Neural progenitor cell (in vitro differentiated cells): ENCODE measurements around the gene METRN. TPM values are rescaled to one million over a fixed set of nuclear protein-coding genes. Genes with fewer than 3 reads are reported as not detected.
"Not testable (repeated sequence)": the region's sequence is repeated elsewhere in the genome, so short reads cannot be mapped to it uniquely, and the experiment has no call there.

Experiments used
- DNase-seq: peaks from one replicate; pipeline ENCODE4 v3.0.0-alpha.2; 2016; ENCODE audit warnings: low spot score
- H2AFZ ChIP-seq: fragments of 200-600 bp; sonication (generic); replicated peaks from 2 replicates; pipeline ENCODE4 v1.6.1; 2016; ENCODE audit warnings: antibody characterized with exemption
- H3F3A ChIP-seq: fragments of 200-600 bp; sonication (generic); 2 replicates; pipeline ENCODE4 v1.6.1; 2016; ENCODE audit warnings: antibody characterized with exemption, low read depth
- H3K27ac ChIP-seq: fragments of 200-600 bp; sonication (generic); 2 replicates; pipeline ENCODE4 v1.5.1; 2016; ENCODE audit warnings: mild to moderate bottlenecking
- H3K27me3 ChIP-seq: fragments of 200-600 bp; sonication (generic); 2 replicates; pipeline ENCODE4 v1.6.1; 2016; ENCODE audit warnings: mild to moderate bottlenecking, moderate library complexity
- H3K36me3 ChIP-seq: fragments of 200-600 bp; sonication (generic); 2 replicates; pipeline ENCODE4 v1.5.1; 2016
- H3K4me1 ChIP-seq: fragments of 200-600 bp; sonication (generic); 2 replicates; pipeline ENCODE4 v1.6.1; 2016; ENCODE audit warnings: mixed run types
- H3K4me2 ChIP-seq: fragments of 200-600 bp; sonication (generic); 2 replicates; pipeline ENCODE4 v1.6.1; 2016
- H3K4me3 ChIP-seq: fragments of 200-600 bp; sonication (generic); 2 replicates; pipeline ENCODE4 v1.5.1; 2016
- H3K79me2 ChIP-seq: fragments of 200-600 bp; sonication (generic); 2 replicates; pipeline ENCODE4 v1.6.1; 2016; ENCODE audit warnings: low read depth
- H3K9ac ChIP-seq: fragments of 200-600 bp; sonication (generic); 2 replicates; pipeline ENCODE4 v1.6.1; 2016
- H3K9me3 ChIP-seq: fragments of 200-600 bp; sonication (generic); 2 replicates; pipeline ENCODE4 v1.5.1; 2016; ENCODE audit warnings: low read depth
- H4K20me1 ChIP-seq: fragments of 200-600 bp; sonication (generic); 2 replicates; pipeline ENCODE4 v1.6.1; 2016; ENCODE audit warnings: low read depth
- H3K27ac Mint-ChIP-seq: 3 replicates; pipeline ENCODE4 v1.8.0; 2021; ENCODE audit warnings: mixed read lengths
- H3K27me3 Mint-ChIP-seq: 2 replicates; pipeline ENCODE4 v1.8.0; 2022; ENCODE audit warnings: low read depth, mild to moderate bottlenecking, inconsistent platforms, moderate library complexity, mixed read lengths; ENCODE audit not compliant: insufficient read depth
- H3K36me3 Mint-ChIP-seq: 3 replicates; pipeline ENCODE4 v1.8.0; 2021; ENCODE audit warnings: mixed read lengths
- H3K4me1 Mint-ChIP-seq: 3 replicates; pipeline ENCODE4 v1.8.0; 2021; ENCODE audit warnings: mixed read lengths
- H3K4me3 Mint-ChIP-seq: 3 replicates; pipeline ENCODE4 v1.8.0; 2021; ENCODE audit warnings: mild to moderate bottlenecking, moderate library complexity, mixed read lengths
- H3K9me3 Mint-ChIP-seq: 3 replicates; pipeline ENCODE4 v1.8.0; 2020; ENCODE audit warnings: mixed read lengths
- EZH2 ChIP-seq: fragments of 200-600 bp; sonication (generic); IDR thresholded peaks from 2 replicates; pipeline ENCODE4 v1.6.1; 2017; ENCODE audit warnings: antibody characterized with exemption, mild to moderate bottlenecking, moderate library complexity
- EZH2phosphoT487 ChIP-seq: fragments of 200-600 bp; sonication (generic); IDR thresholded peaks from 2 replicates; pipeline ENCODE4 v1.6.1; 2017; ENCODE audit warnings: antibody characterized with exemption
- total RNA-seq: library from RNA; depleted of rRNA; stranded (reverse); fragments of >200 nt; gene quantifications from 2 replicates; pipeline ENCODE4 v1.2.3, GENCODE V29; 2015; ENCODE audit warnings: low replicate concordance
- TF ChIP-seq, protein P1 (sequence below): fragments of 200-600 bp; sonication (generic); IDR thresholded peaks from 2 replicates; pipeline ENCODE4 v1.5.1; 2017; ENCODE audit warnings: antibody characterized with exemption, mild to moderate bottlenecking

Gene METRN
- total RNA-seq, 1 donor from 2014 or later: 24.3 TPM

DNA sequence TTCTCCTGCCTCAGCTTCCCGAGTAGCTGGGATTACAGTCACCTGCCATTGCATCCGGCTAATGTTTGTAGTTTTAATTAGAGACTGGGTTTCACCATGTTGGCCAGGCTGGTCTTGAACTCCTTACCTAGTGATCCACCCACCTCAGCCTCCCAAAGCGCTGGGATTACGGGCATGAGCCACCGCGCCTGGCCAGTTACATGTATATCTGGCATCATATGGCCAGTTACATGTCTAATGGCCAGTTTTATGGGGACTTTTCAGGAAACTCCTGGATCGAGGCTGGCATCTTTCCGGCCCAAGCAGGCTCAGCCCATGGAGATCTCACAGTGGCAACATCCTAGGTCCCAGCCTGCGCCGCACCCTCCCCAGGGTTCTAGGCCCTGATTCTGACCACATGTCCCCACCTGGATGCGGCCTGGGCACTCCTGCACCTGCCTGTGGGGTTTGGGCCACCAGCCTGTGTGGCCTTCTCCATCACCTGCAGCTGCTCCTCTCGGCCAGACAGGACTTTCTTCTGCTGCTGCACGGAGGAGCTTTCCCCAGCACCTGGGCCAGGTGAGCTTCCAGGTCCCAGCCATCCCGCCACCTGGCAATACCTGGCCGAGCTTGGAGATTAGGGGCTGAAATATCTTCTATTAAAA lies 27.2 kb downstream of the METRN start:
- Histone ChIP-seq H3K79me2 (peaks cover 8% of the 10 kb centered on the region), H3K27ac (no peak overlapping the region), H3K4me2 (no peak overlapping the region), H3K4me1 (peaks cover 5% of the 10 kb centered on the region), H3F3A (peaks cover 4% of the 10 kb centered on the region), H3K36me3 (no peaks in the 10 kb centered on the region), H4K20me1 (no peaks in the 10 kb centered on the region), H3K9me3 (no peaks in the 10 kb centered on the region), H2AFZ (no peak overlapping the region), H3K4me3 (no peak overlapping the region), H3K9ac (no peak overlapping the region), H3K27me3 (no peaks in the 10 kb centered on the region)
- H3K4me3 Mint-ChIP-seq: peak overlapping the region; percentile 90
- H3K27me3 Mint-ChIP-seq: peaks cover 3% of the 10 kb centered on the region
- H3K4me1 Mint-ChIP-seq: peaks cover 10% of the 10 kb centered on the region
- no peaks in the 10 kb centered on the region for H3K9me3 Mint-ChIP-seq
- H3K27ac Mint-ChIP-seq: no peak overlapping the region
- peaks cover 2% of the 10 kb centered on the region for H3K36me3 Mint-ChIP-seq
- DNase-seq: no peak
- TF ChIP-seq, protein P1, sequence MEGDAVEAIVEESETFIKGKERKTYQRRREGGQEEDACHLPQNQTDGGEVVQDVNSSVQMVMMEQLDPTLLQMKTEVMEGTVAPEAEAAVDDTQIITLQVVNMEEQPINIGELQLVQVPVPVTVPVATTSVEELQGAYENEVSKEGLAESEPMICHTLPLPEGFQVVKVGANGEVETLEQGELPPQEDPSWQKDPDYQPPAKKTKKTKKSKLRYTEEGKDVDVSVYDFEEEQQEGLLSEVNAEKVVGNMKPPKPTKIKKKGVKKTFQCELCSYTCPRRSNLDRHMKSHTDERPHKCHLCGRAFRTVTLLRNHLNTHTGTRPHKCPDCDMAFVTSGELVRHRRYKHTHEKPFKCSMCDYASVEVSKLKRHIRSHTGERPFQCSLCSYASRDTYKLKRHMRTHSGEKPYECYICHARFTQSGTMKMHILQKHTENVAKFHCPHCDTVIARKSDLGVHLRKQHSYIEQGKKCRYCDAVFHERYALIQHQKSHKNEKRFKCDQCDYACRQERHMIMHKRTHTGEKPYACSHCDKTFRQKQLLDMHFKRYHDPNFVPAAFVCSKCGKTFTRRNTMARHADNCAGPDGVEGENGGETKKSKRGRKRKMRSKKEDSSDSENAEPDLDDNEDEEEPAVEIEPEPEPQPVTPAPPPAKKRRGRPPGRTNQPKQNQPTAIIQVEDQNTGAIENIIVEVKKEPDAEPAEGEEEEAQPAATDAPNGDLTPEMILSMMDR: no peak
- no peak for TF ChIP-seq EZH2phosphoT487
- TF ChIP-seq EZH2: no peak

DNA sequence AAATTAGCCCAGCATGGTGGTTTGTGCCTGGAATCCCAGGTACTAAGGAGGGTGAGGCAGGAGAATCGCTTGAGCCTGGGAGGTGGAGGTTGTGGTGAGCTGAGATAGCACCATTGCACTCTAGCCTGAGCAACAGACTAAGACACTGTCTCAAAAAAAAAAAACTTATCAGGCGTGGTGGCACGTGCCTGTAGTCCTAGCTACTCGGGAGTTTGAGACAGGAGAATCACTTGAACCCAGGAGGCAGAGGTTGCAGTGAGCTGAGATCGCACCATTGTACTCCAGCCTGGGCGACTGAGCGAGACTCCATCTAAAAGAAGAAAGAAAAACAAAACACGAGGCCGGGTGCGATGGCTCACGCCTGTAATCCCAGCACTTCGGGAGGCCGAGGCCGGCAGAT lies 28.0 kb downstream of the METRN start:
- H3K27me3 ChIP-seq, H4K20me1 ChIP-seq, H3F3A ChIP-seq, H3K79me2 ChIP-seq, DNase-seq, H2AFZ ChIP-seq, H3K4me2 ChIP-seq, H3K4me3 Mint-ChIP-seq, H3K36me3 ChIP-seq, H3K9me3 Mint-ChIP-seq, H3K9ac ChIP-seq, H3K27ac ChIP-seq, H3K36me3 Mint-ChIP-seq, H3K4me1 ChIP-seq, H3K27me3 Mint-ChIP-seq, H3K9me3 ChIP-seq, H3K27ac Mint-ChIP-seq, H3K4me3 ChIP-seq: not testable (repeated sequence)
- H3K4me1 Mint-ChIP-seq: peaks cover 10% of the 10 kb centered on the region

DNA sequence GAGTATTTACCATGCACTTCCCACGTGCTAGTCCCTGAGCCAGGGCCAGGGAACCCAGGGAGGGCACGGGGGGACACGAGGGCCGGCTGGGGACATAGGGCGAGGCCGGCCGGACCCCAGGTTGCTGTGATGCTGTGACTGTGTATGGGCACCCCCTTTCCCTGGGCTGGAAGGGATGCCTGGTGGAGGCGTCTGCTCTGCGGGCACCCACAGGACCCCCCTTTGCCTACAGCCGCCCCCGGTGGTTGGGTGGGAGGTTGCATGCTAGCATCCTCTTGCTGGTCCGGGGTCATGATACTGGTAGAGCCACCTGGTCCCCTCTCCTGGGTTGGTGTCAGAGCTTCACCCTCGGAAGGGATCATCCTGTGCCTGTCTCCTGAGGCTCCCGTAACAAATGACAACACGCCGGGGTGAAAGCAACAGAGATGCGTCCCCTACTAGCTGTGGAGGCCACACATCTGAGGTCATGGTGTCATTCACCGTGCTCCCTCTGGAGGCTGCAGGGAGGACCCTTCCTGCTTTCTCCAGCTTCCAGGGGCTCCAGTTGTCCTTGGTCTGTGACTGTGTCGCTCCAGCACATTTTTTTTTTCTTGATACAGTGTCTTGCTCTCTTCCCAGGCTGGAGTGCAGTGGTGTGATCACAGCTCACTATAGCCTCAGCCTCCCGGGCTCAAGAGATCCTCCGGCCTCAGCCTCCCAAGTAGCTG lies 29.0 kb downstream of the METRN start:
- Mint-ChIP-seq H3K27me3 (peaks cover 3% of the 10 kb centered on the region), H3K36me3 (no peaks in the 10 kb centered on the region), H3K4me3 (no peak overlapping the region), H3K9me3 (no peaks in the 10 kb centered on the region), H3K4me1 (peaks cover 10% of the 10 kb centered on the region), H3K27ac (no peak overlapping the region)
- Histone ChIP-seq H3K4me2 (no peak overlapping the region), H3K4me3 (no peak overlapping the region), H4K20me1 (no peaks in the 10 kb centered on the region), H3K9ac (no peak overlapping the region), H3K27me3 (no peaks in the 10 kb centered on the region), H3F3A (peaks cover 4% of the 10 kb centered on the region), H2AFZ (no peak overlapping the region), H3K27ac (no peak overlapping the region), H3K36me3 (no peaks in the 10 kb centered on the region), H3K4me1 (peaks cover 5% of the 10 kb centered on the region), H3K9me3 (no peaks in the 10 kb centered on the region), H3K79me2 (peaks cover 8% of the 10 kb centered on the region)
- no peak for DNase-seq
- TF ChIP-seq EZH2: no peak
- TF ChIP-seq, protein P1: peak; percentile 32

DNA sequence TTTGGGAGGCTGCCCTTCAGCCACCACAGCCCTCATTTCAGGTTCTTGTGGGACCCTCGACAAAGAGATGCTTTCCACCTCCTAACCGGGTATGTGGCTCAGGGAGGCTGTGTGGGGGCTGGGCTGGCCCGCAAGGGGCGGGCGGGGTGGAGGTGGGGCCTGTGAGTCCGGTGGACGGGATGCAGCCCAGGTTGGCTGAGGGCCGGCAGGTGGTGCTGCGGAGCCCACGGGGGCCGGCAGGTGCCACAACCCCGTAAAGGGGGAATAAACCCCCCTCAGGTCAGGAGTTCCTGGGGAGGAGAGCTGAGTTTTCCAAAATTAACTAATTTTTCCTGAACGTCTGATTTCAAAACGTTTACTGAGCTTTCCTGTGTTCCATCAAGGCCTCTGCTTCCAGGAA lies 30.8 kb downstream of the METRN start:
- Histone ChIP-seq H3K4me2 (peak overlapping the region; percentile 54), H3K4me1 (peaks cover 2% of the 10 kb centered on the region), H3K9me3 (no peaks in the 10 kb centered on the region), H3K9ac (no peak overlapping the region), H2AFZ (no peak overlapping the region), H3K79me2 (no peaks in the 10 kb centered on the region), H3F3A (peaks cover 7% of the 10 kb centered on the region), H3K27ac (no peak overlapping the region), H4K20me1 (no peaks in the 10 kb centered on the region), H3K36me3 (no peaks in the 10 kb centered on the region), H3K4me3 (no peak overlapping the region), H3K27me3 (no peaks in the 10 kb centered on the region)
- TF ChIP-seq EZH2phosphoT487 (no peak), EZH2 (no peak)
- TF ChIP-seq, protein P1: peak; percentile 78
- Mint-ChIP-seq H3K36me3 (no peaks in the 10 kb centered on the region), H3K4me1 (peaks cover 8% of the 10 kb centered on the region), H3K4me3 (peak overlapping the region; percentile 53), H3K27ac (no peak overlapping the region), H3K27me3 (peaks cover 2% of the 10 kb centered on the region), H3K9me3 (no peaks in the 10 kb centered on the region)
- peak; percentile 86 for DNase-seq
